SW480 (cell line): ENCODE measurements around the gene MED10.

Source experiments
- DNase-seq: peaks from one replicate; pipeline ENCODE4 v3.0.0-alpha.2; 2016; ENCODE audit warnings: low spot score

The MED10 gene

GRCh38 chr5:6348476-6349000, 29.8 kb downstream of the MED10 start:
- DNase-seq = no peak

- no peak for DNase-seq
Observed at GRCh38 chr5:6347673-6348072, 30.7 kb downstream of the MED10 start.

- no peak for DNase-seq
Observed at GRCh38 chr5:6347165-6347564, 31.2 kb downstream of the MED10 start.

GRCh38 chr5:6344593-6344989, 33.8 kb downstream of the MED10 start:
- no peak for DNase-seq

GRCh38 chr5:6343951-6344592, 34.3 kb downstream of the MED10 start:
- no peak for DNase-seq

GRCh38 chr5:6342689-6343315, 35.5 kb downstream of the MED10 start:
- DNase-seq = peak; percentile 87

GRCh38 chr5:6340100-6340499, 38.2 kb downstream of the MED10 start:
- peak; percentile 17 for DNase-seq

GRCh38 chr5:6338871-6339270, 39.5 kb downstream of the MED10 start:
- DNase-seq = no peak

GRCh38 chr5:6338135-6338534, 40.2 kb downstream of the MED10 start:
- DNase-seq = peak; percentile 37

GRCh38 chr5:6333182-6333905, 45.0 kb downstream of the MED10 start:
- DNase-seq = no peak

GRCh38 chr5:6328173-6328572, 50.2 kb downstream of the MED10 start:
- DNase-seq = peak; percentile 40

- no peak for DNase-seq
Observed at GRCh38 chr5:6326776-6327175, 51.6 kb downstream of the MED10 start.

- no peak for DNase-seq
Observed at GRCh38 chr5:6322163-6322713, 56.1 kb downstream of the MED10 start.
